ENCODE measurements around the gene SLAMF1. TPM values are rescaled to one million over a fixed set of nuclear protein-coding genes. Genes with fewer than 3 reads are reported as not detected.
"Not testable (repeated sequence)": the region's sequence is repeated elsewhere in the genome, so short reads cannot be mapped to it uniquely, and the experiment has no call there.

SLAMF1 gene
- total RNA-seq, 1 donor from 2014 or later = not detected

- no peaks in the 10 kb centered on the region for H3K36me3 Mint-ChIP-seq (ENCODE audit: unreplicated experiment)
- no peak overlapping the region for H3K4me3 Mint-ChIP-seq (ENCODE audit: unreplicated experiment)
- no peaks in the 10 kb centered on the region for H3K4me1 Mint-ChIP-seq (ENCODE audit: low read depth, unreplicated experiment)
- H3K27ac Mint-ChIP-seq (ENCODE audit: unreplicated experiment) = no peak overlapping the region
- peaks cover 4% of the 10 kb centered on the region for H3K9me3 Mint-ChIP-seq (ENCODE audit: unreplicated experiment)
- DNase-seq = no peak
- TF ChIP-seq CTCF (IDR thresholded peaks at IDR 0.05; ENCODE audit: partially characterized antibody, unreplicated experiment) = no peak
- no peaks in the 10 kb centered on the region for H3K27me3 Mint-ChIP-seq (ENCODE audit: unreplicated experiment)
Measured at GRCh38 chr1:160560045-160560705, 86.7 kb downstream of the SLAMF1 start.

- H3K4me3 Mint-ChIP-seq (ENCODE audit: unreplicated experiment); H3K36me3 Mint-ChIP-seq (ENCODE audit: unreplicated experiment); H3K9me3 Mint-ChIP-seq (ENCODE audit: unreplicated experiment); H3K4me1 Mint-ChIP-seq (ENCODE audit: low read depth, unreplicated experiment); H3K27me3 Mint-ChIP-seq (ENCODE audit: unreplicated experiment); DNase-seq; H3K27ac Mint-ChIP-seq (ENCODE audit: unreplicated experiment): not testable (repeated sequence)
Measured at GRCh38 chr1:160559437-160559836, 87.4 kb downstream of the SLAMF1 start.

GRCh38 chr1:160558660-160559380 is 88.0 kb downstream of the SLAMF1 start:
- no peak for TF ChIP-seq CTCF (IDR thresholded peaks at IDR 0.05; ENCODE audit: partially characterized antibody, unreplicated experiment)
- Mint-ChIP-seq H3K27ac (ENCODE audit: unreplicated experiment) (no peak overlapping the region), H3K4me1 (ENCODE audit: low read depth, unreplicated experiment) (no peaks in the 10 kb centered on the region), H3K4me3 (ENCODE audit: unreplicated experiment) (no peak overlapping the region), H3K27me3 (ENCODE audit: unreplicated experiment) (no peaks in the 10 kb centered on the region), H3K9me3 (ENCODE audit: unreplicated experiment) (peaks cover 4% of the 10 kb centered on the region), H3K36me3 (ENCODE audit: unreplicated experiment) (no peaks in the 10 kb centered on the region)
- DNase-seq = no peak

Other genes with a start within 250 kb of the SLAMF1 start
- gene VANGL2, start 246.5 kb downstream of the SLAMF1 start, total RNA-seq (ENCODE audit: unreplicated experiment) = 79.4 TPM
- not detected for gene SLAMF6, start 123.8 kb downstream of the SLAMF1 start, total RNA-seq (ENCODE audit: unreplicated experiment)
- not detected for gene CD84, start 67.5 kb downstream of the SLAMF1 start, total RNA-seq (ENCODE audit: unreplicated experiment)
- gene CD48, start 64.8 kb upstream of the SLAMF1 start, total RNA-seq (ENCODE audit: unreplicated experiment) = not detected
- gene SLAMF7, start 92.2 kb upstream of the SLAMF1 start, total RNA-seq (ENCODE audit: unreplicated experiment) = not detected
- gene LY9, start 149.1 kb upstream of the SLAMF1 start, total RNA-seq (ENCODE audit: unreplicated experiment) = not detected
- gene CD244, start 215.8 kb upstream of the SLAMF1 start, total RNA-seq (ENCODE audit: unreplicated experiment) = not detected
- gene ITLN1, start 238.1 kb upstream of the SLAMF1 start, total RNA-seq (ENCODE audit: unreplicated experiment) = not detected

Data from glutamatergic neuron (in vitro differentiated cells).